Left cardiac atrium (tissue), 4 donors: Measurements from ENCODE around the gene ZNF335. TPM values are rescaled to one million over a fixed set of nuclear protein-coding genes. Genes with fewer than 3 reads are reported as not detected.

Experiments
- ATAC-seq, 2 donors: fragments of 200-7000 bp; cut with Tn5 transposase; one replicate each; pipeline ENCODE4 v1.9.1; 2020; ENCODE audit warnings: mild to moderate bottlenecking in 2 of 2, moderate library complexity in 2 of 2
- DNase-seq: peaks from one replicate; pipeline ENCODE4 v3.0.0-alpha.2; 2020
- intact Hi-C, 2 donors: fragments of 100-400 bp; cut with DNase I; formaldehyde crosslinking; loops; one replicate each; pipeline versions ENCODE4 v1.14.1 to v1.15.1; 2022 to 2023
- long read RNA-seq: library from polyadenylated mRNA; unstranded; transcript quantifications from one replicate; pipeline ENCODE4 v2.0.0, GENCODE V29; 2021
- total RNA-seq, 2 donors: library from RNA; stranded (reverse); fragmentation: NEBNext Ultra II Directional; extraction: Animal tissue kit (Norgen Biotek cat#: 25700); gene quantifications; one replicate each; pipeline ENCODE4 v1.2.1, GENCODE V29; 2021
- donor health status: DM: no; HTN: yes; CAD: no.
- donor health status: DM: no; HTN: yes; CAD: no; lungs with severe emphysema.
- donor health status: DM: yes; HTN: yes; CAD: no.
- donor health status: Dilated cardiomyopathy.

The ZNF335 gene, protein sequence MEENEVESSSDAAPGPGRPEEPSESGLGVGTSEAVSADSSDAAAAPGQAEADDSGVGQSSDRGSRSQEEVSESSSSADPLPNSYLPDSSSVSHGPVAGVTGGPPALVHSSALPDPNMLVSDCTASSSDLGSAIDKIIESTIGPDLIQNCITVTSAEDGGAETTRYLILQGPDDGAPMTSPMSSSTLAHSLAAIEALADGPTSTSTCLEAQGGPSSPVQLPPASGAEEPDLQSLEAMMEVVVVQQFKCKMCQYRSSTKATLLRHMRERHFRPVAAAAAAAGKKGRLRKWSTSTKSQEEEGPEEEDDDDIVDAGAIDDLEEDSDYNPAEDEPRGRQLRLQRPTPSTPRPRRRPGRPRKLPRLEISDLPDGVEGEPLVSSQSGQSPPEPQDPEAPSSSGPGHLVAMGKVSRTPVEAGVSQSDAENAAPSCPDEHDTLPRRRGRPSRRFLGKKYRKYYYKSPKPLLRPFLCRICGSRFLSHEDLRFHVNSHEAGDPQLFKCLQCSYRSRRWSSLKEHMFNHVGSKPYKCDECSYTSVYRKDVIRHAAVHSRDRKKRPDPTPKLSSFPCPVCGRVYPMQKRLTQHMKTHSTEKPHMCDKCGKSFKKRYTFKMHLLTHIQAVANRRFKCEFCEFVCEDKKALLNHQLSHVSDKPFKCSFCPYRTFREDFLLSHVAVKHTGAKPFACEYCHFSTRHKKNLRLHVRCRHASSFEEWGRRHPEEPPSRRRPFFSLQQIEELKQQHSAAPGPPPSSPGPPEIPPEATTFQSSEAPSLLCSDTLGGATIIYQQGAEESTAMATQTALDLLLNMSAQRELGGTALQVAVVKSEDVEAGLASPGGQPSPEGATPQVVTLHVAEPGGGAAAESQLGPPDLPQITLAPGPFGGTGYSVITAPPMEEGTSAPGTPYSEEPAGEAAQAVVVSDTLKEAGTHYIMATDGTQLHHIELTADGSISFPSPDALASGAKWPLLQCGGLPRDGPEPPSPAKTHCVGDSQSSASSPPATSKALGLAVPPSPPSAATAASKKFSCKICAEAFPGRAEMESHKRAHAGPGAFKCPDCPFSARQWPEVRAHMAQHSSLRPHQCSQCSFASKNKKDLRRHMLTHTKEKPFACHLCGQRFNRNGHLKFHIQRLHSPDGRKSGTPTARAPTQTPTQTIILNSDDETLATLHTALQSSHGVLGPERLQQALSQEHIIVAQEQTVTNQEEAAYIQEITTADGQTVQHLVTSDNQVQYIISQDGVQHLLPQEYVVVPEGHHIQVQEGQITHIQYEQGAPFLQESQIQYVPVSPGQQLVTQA (N-terminal part only)
- total RNA-seq = 1 to 10 TPM; 9.1 to 9.8 TPM
- long read RNA-seq, partial matches to known transcripts = 3 of 7 reads
- long read RNA-seq, other reads (novel, unspliced or antisense) = 4 of 7 reads

DNA sequence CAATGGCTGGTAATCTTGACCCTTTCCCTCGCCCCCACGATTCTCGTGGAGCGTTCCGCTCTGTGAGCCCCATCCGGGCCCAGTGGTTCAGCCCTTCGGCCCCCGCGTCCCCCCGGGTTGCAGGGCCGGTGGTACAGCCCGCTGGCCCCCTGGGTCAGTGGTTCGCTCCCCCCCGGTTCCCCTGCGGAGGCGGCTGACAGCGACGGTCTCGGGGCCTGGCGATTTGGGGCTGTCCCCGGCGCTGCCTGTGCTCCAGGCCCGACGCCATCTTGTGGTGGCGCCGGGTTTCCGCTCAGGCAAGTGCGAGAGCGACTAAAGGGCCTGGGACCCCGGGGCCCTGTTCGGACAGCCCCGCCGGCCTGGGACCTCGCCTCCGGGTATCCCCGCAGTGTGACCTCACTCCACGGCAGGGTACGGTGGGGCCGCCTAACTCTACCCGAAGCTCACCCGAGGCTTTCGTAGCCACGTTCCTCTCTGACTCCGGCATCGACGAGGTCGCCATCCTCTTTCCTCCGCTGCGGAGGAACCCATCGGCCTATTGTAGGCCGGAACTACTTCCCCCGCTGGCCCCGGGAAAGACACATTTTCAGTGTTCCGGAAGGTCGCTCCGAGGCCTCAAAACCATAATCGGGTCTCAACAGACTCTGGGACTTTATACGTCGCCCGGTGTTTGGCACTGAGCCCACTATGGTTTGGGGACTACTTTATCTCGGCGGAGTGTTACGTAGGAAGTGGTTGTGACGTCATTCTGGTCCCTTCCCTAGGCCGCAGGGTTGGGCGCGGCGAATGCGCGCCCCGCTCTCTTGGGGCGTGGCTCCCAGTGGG, at the start of gene ZNF335:
Gene ZNF335 (minus strand): TSS at position 529 of the 825 bp plus-strand sequence. CDS start 793 bp downstream, outside the sequence.
- intact Hi-C loops = no loop called here
- DNase-seq (peak; percentile 96), ATAC-seq (peak; percentile 95 to 96)

DNA sequence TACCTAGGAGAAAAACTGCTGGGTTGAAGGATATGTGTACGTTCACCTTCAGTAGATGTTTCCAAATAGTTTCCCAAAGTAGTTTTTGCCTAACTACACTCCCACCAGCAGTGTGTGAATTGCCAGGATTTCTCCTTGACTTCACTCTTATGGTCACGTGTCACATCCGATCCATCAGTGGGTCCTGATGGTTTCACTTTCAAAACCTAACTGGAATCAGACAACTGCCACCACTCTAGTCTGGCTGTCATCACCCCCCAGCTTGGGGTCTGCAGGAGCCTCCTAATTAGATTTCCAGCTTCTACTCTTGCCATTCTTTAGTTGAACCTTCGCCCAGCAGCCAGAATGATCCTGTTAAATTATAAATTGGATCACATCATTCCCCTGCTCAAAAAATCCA, 48.6 kb upstream of the ZNF335 start:
- intact Hi-C loops = loop anchor here in 1 of 2 donors (5.0 to 10.0 kb wide), 2 partner anchors 94 to 157 kb away; partner anchors contain the start of gene CD40
- DNase-seq (no peak), ATAC-seq (no peak)

DNA sequence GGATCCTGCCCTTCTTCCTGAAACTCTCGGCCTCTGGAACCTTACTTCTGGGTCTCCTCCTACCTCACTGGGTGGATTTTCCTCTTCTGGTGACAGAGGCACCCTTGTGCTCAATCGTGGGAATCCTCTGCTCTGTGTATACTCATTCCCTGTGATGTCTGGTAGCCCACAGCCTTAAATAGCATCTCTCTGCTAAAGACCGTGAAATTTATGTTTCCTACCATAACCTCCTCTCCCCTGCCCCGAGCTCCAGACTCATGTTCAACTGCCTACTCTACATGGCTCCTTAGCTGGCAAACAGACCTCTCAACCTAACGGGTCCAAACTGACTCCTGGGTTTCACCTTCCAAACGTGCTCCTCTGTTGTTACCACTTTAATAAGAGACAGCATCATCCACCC, 46.6 kb upstream of the ZNF335 start:
- DNase-seq (no peak), ATAC-seq (no peak)
- intact Hi-C loops = no loop called here

DNA sequence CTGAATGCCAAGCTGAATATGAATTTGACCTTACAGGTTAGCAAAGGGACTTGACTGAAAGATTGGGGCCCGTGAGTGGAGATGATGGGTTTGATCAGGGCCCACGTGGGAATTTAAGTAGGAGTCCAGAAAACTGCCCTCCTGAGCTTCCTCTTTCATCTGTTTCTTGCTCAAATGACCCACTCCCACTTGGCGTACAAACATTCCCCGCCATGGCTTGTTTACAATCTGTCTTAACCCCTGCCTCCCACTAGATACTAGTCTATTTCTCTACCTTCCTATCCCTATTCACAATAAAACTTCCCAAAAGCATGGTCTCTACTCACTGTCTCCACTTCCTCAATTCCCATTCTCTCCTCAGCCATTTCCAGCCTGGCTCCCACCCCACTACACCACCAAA, 46.1 kb upstream of the ZNF335 start:
- intact Hi-C loops = no loop called here
- DNase-seq = no peak
- ATAC-seq = no peak

DNA sequence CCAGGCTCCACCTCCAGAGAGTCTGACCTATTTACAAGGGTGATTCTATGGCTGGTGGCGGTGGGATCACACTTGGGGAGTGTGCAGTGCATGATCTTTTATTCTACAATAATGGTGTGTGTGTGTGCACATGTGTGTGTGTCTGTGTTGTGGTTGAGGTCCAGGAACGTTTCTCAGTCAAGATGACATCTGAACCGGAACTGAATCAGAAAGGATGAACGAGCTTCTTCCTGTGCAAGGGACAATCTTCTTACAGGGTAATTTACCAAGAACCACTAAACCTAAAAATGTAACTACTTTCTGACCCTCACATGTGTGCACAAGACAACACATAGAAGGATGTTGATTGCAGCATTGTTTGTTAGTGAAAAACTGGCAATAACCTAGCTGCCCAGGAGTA, 45.3 kb upstream of the ZNF335 start:
- ATAC-seq = no peak
- DNase-seq = no peak
- intact Hi-C loops = no loop called here

DNA sequence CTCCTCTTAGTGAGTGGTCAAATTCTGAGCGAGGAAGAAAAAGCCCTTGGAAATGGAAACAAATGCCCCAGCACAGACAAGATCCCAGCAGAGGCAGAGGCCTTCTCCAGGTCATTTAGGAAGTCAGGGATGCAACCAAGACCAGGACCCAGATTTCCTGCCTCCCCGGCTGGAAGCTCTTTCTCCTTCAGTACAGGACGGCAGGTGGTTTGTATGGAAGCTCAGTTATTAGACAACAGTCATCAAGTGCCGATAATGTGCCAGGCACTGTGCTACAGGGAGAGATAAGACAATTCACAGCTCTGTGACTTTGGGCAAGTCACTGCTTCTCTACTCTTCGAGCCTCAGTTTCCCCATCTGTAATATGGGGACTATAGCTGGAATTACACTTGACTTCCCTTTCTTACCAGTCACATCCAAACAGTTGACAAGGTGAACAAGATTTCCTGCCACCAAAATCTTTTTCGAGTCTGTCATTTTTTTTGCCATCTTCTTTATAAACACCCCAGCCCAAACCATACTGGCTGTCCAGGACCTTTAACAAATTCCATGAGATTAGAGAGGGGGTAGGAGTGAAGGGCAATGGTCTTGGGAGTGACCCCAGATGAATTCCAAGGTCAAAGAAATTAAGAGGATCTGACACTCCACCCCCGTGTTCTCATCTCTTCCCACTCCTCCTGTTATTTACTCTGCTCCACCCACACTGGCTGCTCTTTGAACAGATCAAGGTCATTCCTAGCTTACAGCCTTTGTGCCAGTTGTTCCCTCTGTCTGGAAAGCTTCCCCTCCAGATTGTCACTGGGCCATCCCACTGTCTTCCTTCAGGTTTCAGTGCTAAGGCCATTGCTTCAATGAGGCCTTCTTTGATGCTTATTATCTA, 42.8 kb upstream of the ZNF335 start:
- ATAC-seq = no peak
- intact Hi-C loops = no loop called here

DNA sequence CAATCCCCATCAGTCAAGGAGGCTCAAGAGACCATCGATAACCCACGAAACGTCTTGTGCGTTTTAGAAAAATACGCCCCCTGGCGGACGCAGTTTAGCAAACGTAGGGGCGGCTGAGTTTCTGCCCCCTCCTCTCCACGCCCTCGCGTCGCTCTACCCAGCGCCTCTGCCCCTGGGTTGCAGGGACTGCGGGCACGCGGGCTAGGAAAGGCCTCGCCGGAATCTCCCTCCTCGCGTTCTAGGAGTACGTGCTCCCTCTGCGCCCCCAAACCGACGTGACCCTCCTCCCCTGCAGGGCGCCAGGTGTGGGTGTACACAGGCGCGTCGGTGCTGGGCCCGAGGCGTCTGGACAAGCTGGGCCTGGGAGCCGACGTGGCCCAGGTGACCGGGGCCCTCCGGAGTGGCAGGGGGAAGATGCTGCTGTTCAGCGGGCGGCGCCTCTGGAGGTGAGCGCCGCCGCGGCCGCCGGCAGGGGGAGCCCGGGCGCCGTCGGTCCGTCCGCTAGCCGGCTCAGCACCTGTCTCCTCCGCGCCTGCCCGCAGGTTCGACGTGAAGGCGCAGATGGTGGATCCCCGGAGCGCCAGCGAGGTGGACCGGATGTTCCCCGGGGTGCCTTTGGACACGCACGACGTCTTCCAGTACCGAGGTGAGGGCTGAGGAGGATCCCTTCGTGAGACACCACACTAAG, 42.0 kb upstream of the ZNF335 start:
- intact Hi-C loops = no loop called here
- DNase-seq = peak; percentile 47

More for the DNA sequence above, 42.8 kb upstream of the ZNF335 start:
- DNase-seq = no peak

DNA sequence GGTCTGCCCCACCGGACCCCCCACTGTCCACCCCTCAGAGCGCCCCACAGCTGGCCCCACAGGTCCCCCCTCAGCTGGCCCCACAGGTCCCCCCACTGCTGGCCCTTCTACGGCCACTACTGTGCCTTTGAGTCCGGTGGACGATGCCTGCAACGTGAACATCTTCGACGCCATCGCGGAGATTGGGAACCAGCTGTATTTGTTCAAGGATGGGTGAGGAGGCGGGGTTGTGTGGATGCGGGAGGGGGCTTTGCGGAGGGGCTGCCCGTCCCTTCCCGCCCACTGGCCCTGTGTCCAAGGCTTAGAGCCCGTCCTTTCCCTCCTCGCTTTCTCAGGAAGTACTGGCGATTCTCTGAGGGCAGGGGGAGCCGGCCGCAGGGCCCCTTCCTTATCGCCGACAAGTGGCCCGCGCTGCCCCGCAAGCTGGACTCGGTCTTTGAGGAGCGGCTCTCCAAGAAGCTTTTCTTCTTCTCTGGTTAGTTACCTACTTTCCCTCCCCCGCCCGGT, 41.4 kb upstream of the ZNF335 start:
- intact Hi-C loops = no loop called here
- DNase-seq = no peak
- ATAC-seq = no peak

More for the DNA sequence above, 42.0 kb upstream of the ZNF335 start:
- ATAC-seq = peak; percentile 75

DNA sequence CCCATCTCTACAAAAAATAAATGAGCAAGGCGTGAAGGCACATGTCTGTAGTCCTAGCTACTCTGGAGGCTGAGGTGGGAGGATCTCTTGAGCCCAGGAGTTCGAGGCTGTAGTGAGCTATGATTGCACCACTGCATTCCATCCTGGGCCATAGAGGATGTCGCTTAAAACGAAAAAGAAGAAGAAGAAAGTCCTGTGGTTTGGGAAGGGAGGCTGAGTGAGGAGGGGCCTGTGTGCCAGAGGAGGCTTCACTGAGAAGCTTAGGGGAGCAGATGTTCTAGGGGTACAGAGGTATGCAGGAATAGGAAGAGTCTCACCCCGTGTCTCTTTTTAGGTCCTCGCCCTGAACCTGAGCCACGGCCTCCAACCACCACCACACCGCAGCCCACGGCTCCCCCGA, 40.9 kb upstream of the ZNF335 start:
- intact Hi-C loops = no loop called here
- DNase-seq (no peak), ATAC-seq (no peak)

DNA sequence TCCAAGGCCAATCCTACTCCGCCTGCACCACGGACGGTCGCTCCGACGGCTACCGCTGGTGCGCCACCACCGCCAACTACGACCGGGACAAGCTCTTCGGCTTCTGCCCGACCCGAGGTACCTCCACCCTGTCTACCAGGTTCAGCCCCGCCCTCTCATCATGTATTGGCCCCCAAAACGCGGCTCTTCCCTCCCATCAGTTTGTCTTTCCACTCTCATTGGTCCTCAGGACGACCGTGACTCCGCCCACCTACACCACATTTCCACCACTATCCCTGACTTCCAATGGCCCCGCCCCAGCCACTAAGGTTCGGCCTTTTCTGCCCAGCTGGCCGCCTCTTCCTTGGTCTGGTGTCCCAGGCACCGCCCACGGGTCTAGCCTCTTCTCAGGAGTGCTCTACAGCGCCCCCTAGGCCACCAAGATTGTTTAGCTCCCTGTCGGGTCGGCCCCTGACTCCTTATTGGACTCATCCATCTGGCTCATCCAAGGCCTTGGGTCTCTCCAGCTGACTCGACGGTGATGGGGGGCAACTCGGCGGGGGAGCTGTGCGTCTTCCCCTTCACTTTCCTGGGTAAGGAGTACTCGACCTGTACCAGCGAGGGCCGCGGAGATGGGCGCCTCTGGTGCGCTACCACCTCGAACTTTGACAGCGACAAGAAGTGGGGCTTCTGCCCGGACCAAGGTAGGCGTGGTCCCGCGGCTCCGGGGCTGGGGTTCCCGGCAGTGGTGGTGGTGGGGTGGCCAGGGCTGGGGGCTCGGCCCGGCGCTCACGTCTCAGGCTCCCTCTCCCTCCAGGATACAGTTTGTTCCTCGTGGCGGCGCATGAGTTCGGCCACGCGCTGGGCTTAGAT, 39.9 kb upstream of the ZNF335 start:
- intact Hi-C loops = no loop called here
- peak; percentile 13 to 27 for ATAC-seq

DNA sequence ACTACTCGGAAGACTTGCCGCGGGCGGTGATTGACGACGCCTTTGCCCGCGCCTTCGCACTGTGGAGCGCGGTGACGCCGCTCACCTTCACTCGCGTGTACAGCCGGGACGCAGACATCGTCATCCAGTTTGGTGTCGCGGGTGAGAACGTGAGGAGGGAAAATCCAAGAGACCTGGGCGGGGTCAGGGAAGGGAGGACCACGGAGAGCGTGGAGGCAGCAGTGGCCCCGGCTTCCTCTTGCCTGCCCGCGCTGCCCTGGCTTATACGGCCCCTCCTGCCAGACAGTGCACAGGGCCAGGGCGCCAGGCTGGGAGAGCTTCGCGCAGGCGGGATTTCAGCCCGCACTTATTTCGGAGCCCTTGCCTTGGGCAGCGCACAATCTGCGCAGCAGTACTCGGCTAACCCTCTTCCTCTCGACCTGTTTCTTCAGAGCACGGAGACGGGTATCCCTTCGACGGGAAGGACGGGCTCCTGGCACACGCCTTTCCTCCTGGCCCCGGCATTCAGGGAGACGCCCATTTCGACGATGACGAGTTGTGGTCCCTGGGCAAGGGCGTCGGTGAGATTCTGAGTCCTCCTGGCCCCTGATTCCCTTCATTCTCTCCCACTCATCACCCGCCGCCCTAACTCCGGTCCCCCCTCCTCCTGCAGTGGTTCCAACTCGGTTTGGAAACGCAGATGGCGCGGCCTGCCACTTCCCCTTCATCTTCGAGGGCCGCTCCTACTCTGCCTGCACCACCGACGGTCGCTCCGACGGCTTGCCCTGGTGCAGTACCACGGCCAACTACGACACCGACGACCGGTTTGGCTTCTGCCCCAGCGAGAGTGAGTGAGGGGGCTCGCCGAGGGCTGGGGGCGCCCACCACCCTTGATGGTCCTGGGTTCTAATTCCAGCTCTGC, 38.7 kb upstream of the ZNF335 start:
- intact Hi-C loops = no loop called here
- DNase-seq (no peak), ATAC-seq (peak; percentile 23 to 45)

More for the DNA sequence above, 39.9 kb upstream of the ZNF335 start:
- DNase-seq = peak; percentile 73

DNA sequence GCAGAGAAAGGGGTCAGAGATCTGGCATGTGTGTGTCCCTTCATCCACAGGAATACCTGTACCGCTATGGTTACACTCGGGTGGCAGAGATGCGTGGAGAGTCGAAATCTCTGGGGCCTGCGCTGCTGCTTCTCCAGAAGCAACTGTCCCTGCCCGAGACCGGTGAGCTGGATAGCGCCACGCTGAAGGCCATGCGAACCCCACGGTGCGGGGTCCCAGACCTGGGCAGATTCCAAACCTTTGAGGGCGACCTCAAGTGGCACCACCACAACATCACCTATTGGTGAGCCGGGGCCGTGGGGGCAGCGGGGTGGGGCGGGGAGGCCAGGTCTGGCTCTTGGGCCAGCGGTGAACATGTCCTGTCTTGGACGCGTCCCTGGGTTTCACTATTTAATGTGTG, 37.8 kb upstream of the ZNF335 start:
- no peak for DNase-seq
- intact Hi-C loops = no loop called here
- no peak for ATAC-seq

DNA sequence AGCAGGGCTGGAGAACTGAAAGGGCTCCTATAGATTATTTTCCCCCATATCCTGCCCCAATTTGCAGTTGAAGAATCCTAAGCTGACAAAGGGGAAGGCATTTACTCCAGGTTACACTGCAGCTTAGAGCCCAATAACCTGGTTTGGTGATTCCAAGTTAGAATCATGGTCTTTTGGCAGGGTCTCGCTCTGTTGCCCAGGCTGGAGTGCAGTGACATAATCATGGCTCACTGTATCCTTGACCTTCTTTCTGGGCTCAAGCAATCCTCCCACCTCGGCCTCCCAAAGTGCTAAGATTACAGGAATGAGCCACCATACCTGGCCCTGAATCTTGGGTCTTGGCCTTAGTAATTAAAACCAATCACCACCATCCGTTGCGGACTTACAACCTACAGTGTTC, 35.7 kb upstream of the ZNF335 start:
- intact Hi-C loops = no loop called here
- no peak for ATAC-seq
- DNase-seq = no peak

DNA sequence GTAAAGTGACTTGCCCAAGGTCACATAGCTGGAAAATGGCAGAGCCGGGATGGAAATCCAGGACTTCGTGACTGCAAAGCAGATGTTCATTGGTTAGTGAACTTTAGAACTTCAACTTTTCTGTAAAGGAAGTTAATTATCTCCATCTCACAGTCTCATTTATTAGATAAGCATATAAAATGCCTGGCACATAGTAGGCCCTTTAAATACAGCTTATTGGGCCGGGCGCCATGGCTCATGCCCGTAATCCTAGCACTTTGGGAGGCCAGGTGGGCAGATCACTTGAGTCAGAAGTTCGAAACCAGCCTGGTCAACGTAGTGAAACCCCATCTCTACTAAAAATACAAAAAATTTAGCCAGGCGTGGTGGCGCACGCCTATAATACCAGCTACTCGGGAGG, 35.0 kb upstream of the ZNF335 start:
- intact Hi-C loops = no loop called here
- ATAC-seq (no peak), DNase-seq (no peak)
